ENCODE data around the gene RERE.

Gene RERE

DNA sequence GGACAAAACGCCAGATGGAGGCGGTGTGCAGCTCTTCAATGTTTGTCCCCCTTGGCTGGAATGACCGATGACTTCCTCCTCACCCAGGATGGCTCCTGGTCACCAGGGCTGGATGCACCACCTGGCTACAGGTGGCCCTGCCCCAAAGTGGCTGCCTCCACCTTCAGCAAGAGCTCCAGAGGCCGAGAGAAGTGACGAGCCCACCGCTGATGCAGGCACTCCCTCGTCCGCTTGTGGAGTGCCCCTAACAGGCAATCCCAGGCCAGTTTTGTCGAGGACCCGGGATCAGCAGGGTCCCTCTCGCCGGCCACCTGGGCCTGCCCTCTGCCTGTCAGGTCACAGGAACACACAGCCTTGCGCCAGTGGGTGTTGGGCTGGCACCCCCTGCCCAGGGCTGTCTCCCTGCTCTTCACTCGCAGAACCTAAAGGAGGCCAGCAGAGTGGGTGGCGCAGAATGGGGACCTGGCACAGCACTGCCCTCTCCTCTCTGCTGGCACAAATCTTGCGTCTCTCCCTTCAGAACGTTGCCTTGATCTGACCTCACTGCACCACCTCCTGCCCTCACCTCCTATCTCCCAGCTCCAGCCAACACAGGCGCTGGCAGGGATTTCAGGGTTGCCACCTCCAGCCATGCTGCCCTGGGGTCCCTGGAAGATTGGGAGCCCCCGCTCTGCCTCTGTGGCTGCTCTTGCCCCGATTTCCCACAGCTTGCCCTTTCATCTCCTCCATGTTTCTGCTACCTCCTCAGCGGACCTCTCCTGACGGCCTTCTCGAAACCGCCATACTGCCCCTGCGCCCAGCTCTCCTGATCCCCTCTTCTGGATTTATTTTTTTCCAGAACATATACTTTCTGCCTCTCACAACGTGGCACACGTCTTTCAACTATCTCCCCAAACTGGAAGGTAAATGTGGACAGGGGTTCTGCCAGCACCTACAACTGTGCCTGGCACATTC, 460.9 kb downstream of the RERE start:
- Histone ChIP-seq H3K36me3 (ENCODE audit: insufficient read depth, low read length) (peaks cover 66% of the 10 kb centered on the region), H3K4me2 (ENCODE audit: insufficient read depth, low read length) (no peak overlapping the region), H3K27me3 (ENCODE audit: insufficient read depth, low read length, poor library complexity) (no peaks in the 10 kb centered on the region), H3K9ac (ENCODE audit: low read depth, low read length) (no peak overlapping the region), H2AFZ (ENCODE audit: low read depth, low read length) (no peak overlapping the region), H3K4me1 (ENCODE audit: insufficient read depth, low read length) (no peaks in the 10 kb centered on the region), H4K20me1 (ENCODE audit: insufficient read depth, low read length) (peaks cover 7% of the 10 kb centered on the region), H3K27ac (ENCODE audit: low read length) (no peak overlapping the region), H3K79me2 (ENCODE audit: insufficient read depth, low read length) (no peaks in the 10 kb centered on the region), H3K9me3 (ENCODE audit: insufficient read depth, low read length, severe bottlenecking) (no peaks in the 10 kb centered on the region), H3K4me3 (ENCODE audit: low read depth in 1 of 2, low read length in 2 of 2) (no peak overlapping the region)
- ATAC-seq (ENCODE audit: insufficient read depth, low read depth): no peak
- no peak for DNase-seq
- TF ChIP-seq, protein P1, sequence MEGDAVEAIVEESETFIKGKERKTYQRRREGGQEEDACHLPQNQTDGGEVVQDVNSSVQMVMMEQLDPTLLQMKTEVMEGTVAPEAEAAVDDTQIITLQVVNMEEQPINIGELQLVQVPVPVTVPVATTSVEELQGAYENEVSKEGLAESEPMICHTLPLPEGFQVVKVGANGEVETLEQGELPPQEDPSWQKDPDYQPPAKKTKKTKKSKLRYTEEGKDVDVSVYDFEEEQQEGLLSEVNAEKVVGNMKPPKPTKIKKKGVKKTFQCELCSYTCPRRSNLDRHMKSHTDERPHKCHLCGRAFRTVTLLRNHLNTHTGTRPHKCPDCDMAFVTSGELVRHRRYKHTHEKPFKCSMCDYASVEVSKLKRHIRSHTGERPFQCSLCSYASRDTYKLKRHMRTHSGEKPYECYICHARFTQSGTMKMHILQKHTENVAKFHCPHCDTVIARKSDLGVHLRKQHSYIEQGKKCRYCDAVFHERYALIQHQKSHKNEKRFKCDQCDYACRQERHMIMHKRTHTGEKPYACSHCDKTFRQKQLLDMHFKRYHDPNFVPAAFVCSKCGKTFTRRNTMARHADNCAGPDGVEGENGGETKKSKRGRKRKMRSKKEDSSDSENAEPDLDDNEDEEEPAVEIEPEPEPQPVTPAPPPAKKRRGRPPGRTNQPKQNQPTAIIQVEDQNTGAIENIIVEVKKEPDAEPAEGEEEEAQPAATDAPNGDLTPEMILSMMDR (IDR thresholded peaks at IDR 0.05; ENCODE audit: borderline replicate concordance, extremely low read depth, low read length, poor library complexity, severe bottlenecking): no peak
- TF ChIP-seq EZH2 (IDR thresholded peaks at IDR 0.05; ENCODE audit: borderline replicate concordance, low read depth, low read length, severe bottlenecking): no peak

GRCh38 chr1:8355439-8356255, 461.8 kb downstream of the RERE start:
- no peak for DNase-seq
- ATAC-seq (ENCODE audit: insufficient read depth, low read depth): no peak
- Histone ChIP-seq H3K4me3 (ENCODE audit: low read depth in 1 of 2, low read length in 2 of 2) (no peak overlapping the region), H3K36me3 (ENCODE audit: insufficient read depth, low read length) (peaks cover 61% of the 10 kb centered on the region), H4K20me1 (ENCODE audit: insufficient read depth, low read length) (peaks cover 12% of the 10 kb centered on the region), H3K4me2 (ENCODE audit: insufficient read depth, low read length) (no peak overlapping the region), H3K27me3 (ENCODE audit: insufficient read depth, low read length, poor library complexity) (no peaks in the 10 kb centered on the region), H3K27ac (ENCODE audit: low read length) (no peak overlapping the region), H3K9me3 (ENCODE audit: insufficient read depth, low read length, severe bottlenecking) (no peaks in the 10 kb centered on the region), H3K4me1 (ENCODE audit: insufficient read depth, low read length) (no peaks in the 10 kb centered on the region), H3K79me2 (ENCODE audit: insufficient read depth, low read length) (no peaks in the 10 kb centered on the region), H3K9ac (ENCODE audit: low read depth, low read length) (no peak overlapping the region), H2AFZ (ENCODE audit: low read depth, low read length) (no peak overlapping the region)
- TF ChIP-seq, protein P1 (IDR thresholded peaks at IDR 0.05; ENCODE audit: borderline replicate concordance, extremely low read depth, low read length, poor library complexity, severe bottlenecking): no peak
- no peak for TF ChIP-seq EZH2 (IDR thresholded peaks at IDR 0.05; ENCODE audit: borderline replicate concordance, low read depth, low read length, severe bottlenecking)

- Histone ChIP-seq H3K4me3 (ENCODE audit: low read depth in 1 of 2, low read length in 2 of 2) (no peak overlapping the region), H3K4me1 (ENCODE audit: insufficient read depth, low read length) (no peaks in the 10 kb centered on the region), H3K9ac (ENCODE audit: low read depth, low read length) (no peak overlapping the region), H3K36me3 (ENCODE audit: insufficient read depth, low read length) (peaks cover 52% of the 10 kb centered on the region), H2AFZ (ENCODE audit: low read depth, low read length) (no peak overlapping the region), H4K20me1 (ENCODE audit: insufficient read depth, low read length) (peaks cover 20% of the 10 kb centered on the region), H3K27ac (ENCODE audit: low read length) (no peak overlapping the region), H3K9me3 (ENCODE audit: insufficient read depth, low read length, severe bottlenecking) (no peaks in the 10 kb centered on the region), H3K79me2 (ENCODE audit: insufficient read depth, low read length) (no peaks in the 10 kb centered on the region), H3K27me3 (ENCODE audit: insufficient read depth, low read length, poor library complexity) (no peaks in the 10 kb centered on the region), H3K4me2 (ENCODE audit: insufficient read depth, low read length) (no peak overlapping the region)
- DNase-seq: no peak
- TF ChIP-seq EZH2 (IDR thresholded peaks at IDR 0.05; ENCODE audit: borderline replicate concordance, low read depth, low read length, severe bottlenecking): no peak
- TF ChIP-seq, protein P1 (IDR thresholded peaks at IDR 0.05; ENCODE audit: borderline replicate concordance, extremely low read depth, low read length, poor library complexity, severe bottlenecking): no peak
- ATAC-seq (ENCODE audit: insufficient read depth, low read depth): no peak
These were observed 463.4 kb downstream of the RERE start for GRCh38 chr1:8354038-8354437.
